ENCODE results near the gene PELI2.

DNA sequence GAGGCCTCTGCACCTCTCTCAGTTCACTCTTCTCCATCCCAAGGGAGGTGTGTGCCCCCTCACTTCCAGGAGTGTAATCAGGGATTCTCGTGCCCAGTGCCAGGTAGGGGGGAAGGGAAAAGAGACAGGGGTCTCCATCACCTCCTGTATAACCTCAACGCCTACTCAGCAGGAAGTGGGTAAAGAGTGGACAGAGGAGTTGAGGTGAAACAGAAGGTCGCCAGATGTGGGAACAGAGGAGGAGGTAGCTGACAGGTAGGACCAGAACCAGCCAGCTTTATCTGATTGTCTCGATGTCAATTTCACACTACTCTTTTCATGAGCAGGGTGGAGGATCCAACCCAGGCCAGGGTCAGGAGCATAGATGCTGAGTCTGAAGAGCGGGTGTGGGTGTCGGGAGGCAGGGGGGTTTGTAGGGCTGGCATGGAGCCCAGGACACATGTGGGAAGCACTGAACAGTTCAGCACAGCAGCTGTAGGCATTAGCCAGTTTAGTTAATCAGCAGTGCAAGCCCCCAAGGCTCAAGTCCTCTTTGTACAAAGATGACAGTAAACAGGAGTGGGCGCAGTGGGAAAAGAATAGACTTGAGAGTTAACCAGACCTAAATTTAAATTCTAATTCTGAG lies 213.5 kb downstream of the PELI2 start:
- no peak for TF ChIP-seq POLR2A (IDR thresholded peaks at IDR 0.05)
- no peak for TF ChIP-seq CTCF (IDR thresholded peaks at IDR 0.05 in 4 of 5, conservative IDR thresholded peaks at IDR 0.05 in 1 of 5)
